ENCODE data around the gene ZCCHC9. TPM values are rescaled to one million over a fixed set of nuclear protein-coding genes. Genes with fewer than 3 reads are reported as not detected.

ZCCHC9 gene
- total RNA-seq, 4 donors from 2014 or later, result 23.1 to 28.5 (median 25.7) TPM

GRCh38 chr5:81349161-81349560, 47.8 kb downstream of the ZCCHC9 start:
- no peak for TF ChIP-seq CTCF (IDR thresholded peaks at IDR 0.05; ENCODE audit: low read depth)

GRCh38 chr5:81350507-81350906, 49.1 kb downstream of the ZCCHC9 start:
- no peak for TF ChIP-seq CTCF (IDR thresholded peaks at IDR 0.05; ENCODE audit: low read depth)

GRCh38 chr5:81353189-81353588, 51.8 kb downstream of the ZCCHC9 start:
- no peak for TF ChIP-seq CTCF (IDR thresholded peaks at IDR 0.05; ENCODE audit: low read depth)

GRCh38 chr5:81354093-81354492, 52.7 kb downstream of the ZCCHC9 start:
- TF ChIP-seq CTCF (IDR thresholded peaks at IDR 0.05; ENCODE audit: low read depth), result no peak

- no peak for TF ChIP-seq CTCF (IDR thresholded peaks at IDR 0.05; ENCODE audit: low read depth)
Measured at GRCh38 chr5:81355291-81356251, 54.2 kb downstream of the ZCCHC9 start.

- no peak for TF ChIP-seq CTCF (IDR thresholded peaks at IDR 0.05; ENCODE audit: low read depth)
Measured at GRCh38 chr5:81359108-81359507, 57.7 kb downstream of the ZCCHC9 start.

GRCh38 chr5:81359881-81360280, 58.5 kb downstream of the ZCCHC9 start:
- no peak for TF ChIP-seq CTCF (IDR thresholded peaks at IDR 0.05; ENCODE audit: low read depth)
